SH-SY5Y (cell line): Measurements from ENCODE around the gene GSE1.

Source experiments
- GATA2 ChIP-seq: IDR thresholded peaks from 2 replicates; pipeline ENCODE4 v1.6.1; 2011; ENCODE audit warnings: mild to moderate bottlenecking, low read depth, low read length
- GATA3 ChIP-seq: IDR thresholded peaks from 2 replicates; pipeline ENCODE4 v1.6.1; 2011; ENCODE audit warnings: low read depth, mild to moderate bottlenecking, low read length, moderate library complexity

GRCh38 chr16:85659805-85660511 lies 46.8 kb downstream of the GSE1 start:
- TF ChIP-seq GATA3 (no peak), GATA2 (no peak)
